WTC11 (cell line): ENCODE results near the gene RBM43. TPM values are rescaled to one million over a fixed set of nuclear protein-coding genes. Genes with fewer than 3 reads are reported as not detected.

Source experiments
- ATAC-seq: fragments of 200-7000 bp; cut with Tn5 transposase; 2 replicates; pipeline ENCODE4 v1.10.0; 2021; ENCODE audit warnings: mild to moderate bottlenecking, moderate library complexity
- CTCF ChIA-PET: fragments of 300-600 bp; sonication (Branson Sonifier 250); formaldehyde crosslinking; loops from one replicate; lab custom pipeline; 2021; ENCODE audit warnings: antibody characterized with exemption; lab: Charles Lee
- POLR2A ChIA-PET: fragments of 350-600 bp; sonication (Branson Sonifier 250); formaldehyde crosslinking; loops from one replicate; lab custom pipeline; 2021; ENCODE audit warnings: antibody characterized with exemption; lab: Charles Lee
- DNase-seq: peaks from one replicate; pipeline ENCODE4 v3.0.0; 2021; ENCODE audit warnings: low spot score
- H3K27ac Mint-ChIP-seq: 2 replicates; pipeline ENCODE4 v1.8.0; 2021; ENCODE audit warnings: mixed read lengths
- H3K27me3 Mint-ChIP-seq: 2 replicates; pipeline ENCODE4 v1.8.0; 2021; ENCODE audit warnings: low read depth, mild to moderate bottlenecking, moderate library complexity, mixed read lengths
- H3K36me3 Mint-ChIP-seq: 2 replicates; pipeline ENCODE4 v1.8.0; 2021; ENCODE audit warnings: mixed read lengths
- H3K4me1 Mint-ChIP-seq: 2 replicates; pipeline ENCODE4 v1.8.0; 2022; ENCODE audit warnings: mixed read lengths
- H3K4me3 Mint-ChIP-seq: 2 replicates; pipeline ENCODE4 v1.8.0; 2021; ENCODE audit warnings: mild to moderate bottlenecking, moderate library complexity, mixed read lengths
- H3K9me3 Mint-ChIP-seq: 2 replicates; pipeline ENCODE4 v1.8.0; 2021; ENCODE audit warnings: mixed read lengths
- ARID4B ChIP-seq: sonication (generic); formaldehyde crosslinking; IDR thresholded peaks from 2 replicates; pipeline ENCODE4 v1.8.0; 2023; ENCODE audit warnings: missing genetic modification reagents, mild to moderate bottlenecking, borderline replicate concordance
- CREB1 ChIP-seq: sonication (generic); formaldehyde crosslinking; IDR thresholded peaks from 2 replicates; pipeline ENCODE4 v1.8.0; 2023; ENCODE audit warnings: mild to moderate bottlenecking, missing genetic modification reagents
- E2F5 ChIP-seq: sonication (generic); formaldehyde crosslinking; IDR thresholded peaks from 2 replicates; pipeline ENCODE4 v1.8.1; 2022; ENCODE audit warnings: mild to moderate bottlenecking, moderate library complexity, missing genetic modification reagents
- ELF4 ChIP-seq: sonication (generic); formaldehyde crosslinking; IDR thresholded peaks from 2 replicates; pipeline ENCODE4 v1.8.1; 2022; ENCODE audit warnings: low read depth, mild to moderate bottlenecking, moderate library complexity, missing genetic modification reagents
- FOXP4 ChIP-seq: sonication (generic); formaldehyde crosslinking; IDR thresholded peaks from 2 replicates; pipeline ENCODE4 v1.8.0; 2022; ENCODE audit warnings: mild to moderate bottlenecking, missing genetic modification reagents
- GABPB1 ChIP-seq: sonication (generic); formaldehyde crosslinking; IDR thresholded peaks from 2 replicates; pipeline ENCODE4 v1.8.1; 2023; ENCODE audit warnings: mild to moderate bottlenecking, missing genetic modification reagents
- JAZF1 ChIP-seq: fragments of 250-450 bp; sonication (Bioruptor Pico); IDR thresholded peaks from 2 replicates; pipeline ENCODE4 v1.9.0; 2021; ENCODE audit warnings: moderate library complexity, mild to moderate bottlenecking, inconsistent platforms
- MXD4 ChIP-seq: fragments of 250-450 bp; sonication (Bioruptor Pico); IDR thresholded peaks from 2 replicates; pipeline ENCODE4 v1.8.0; 2021; ENCODE audit warnings: mild to moderate bottlenecking, moderate library complexity, borderline replicate concordance
- RORB ChIP-seq: fragments of 250-450 bp; sonication (Bioruptor Pico); IDR thresholded peaks from 2 replicates; pipeline ENCODE4 v1.9.0; 2021; ENCODE audit warnings: mild to moderate bottlenecking
- SMAD3 ChIP-seq: sonication (generic); formaldehyde crosslinking; IDR thresholded peaks from 2 replicates; pipeline ENCODE4 v1.8.0; 2022; ENCODE audit warnings: missing genetic modification reagents, mild to moderate bottlenecking, borderline replicate concordance
- STAT6 ChIP-seq: sonication (generic); formaldehyde crosslinking; conservative IDR thresholded peaks from 2 replicates; pipeline ENCODE4 v1.8.1; 2023; ENCODE audit warnings: mild to moderate bottlenecking, low read depth, missing genetic modification reagents, moderate library complexity
- USF2 ChIP-seq: sonication (generic); formaldehyde crosslinking; IDR thresholded peaks from 2 replicates; pipeline ENCODE4 v1.8.1; 2023; ENCODE audit warnings: mild to moderate bottlenecking, missing genetic modification reagents, moderate library complexity
- ZNF121 ChIP-seq: sonication (generic); formaldehyde crosslinking; IDR thresholded peaks from 2 replicates; pipeline ENCODE4 v1.8.0; 2023; ENCODE audit warnings: missing genetic modification reagents
- ZNF232 ChIP-seq: sonication (generic); formaldehyde crosslinking; IDR thresholded peaks from 2 replicates; pipeline ENCODE4 v1.8.0; 2022; ENCODE audit warnings: mild to moderate bottlenecking, missing genetic modification reagents
- ZNF317 ChIP-seq: sonication (generic); formaldehyde crosslinking; IDR thresholded peaks from 2 replicates; pipeline ENCODE4 v1.8.1; 2023; ENCODE audit warnings: low read depth, mild to moderate bottlenecking, moderate library complexity, missing genetic modification reagents, borderline replicate concordance
- ZNF671 ChIP-seq: fragments of 250-450 bp; sonication (Bioruptor Pico); IDR thresholded peaks from 2 replicates; pipeline ENCODE4 v1.8.0; 2021; ENCODE audit warnings: mild to moderate bottlenecking
- total RNA-seq: library from RNA; stranded (reverse); gene quantifications from 3 replicates; pipeline ENCODE4 v1.2.3, GENCODE V29; 2021

The RBM43 gene
- total RNA-seq, 1 experiment from 2014 or later: 2.8 TPM

- Mint-ChIP-seq H3K27ac (peak overlapping the region; percentile 71), H3K4me3 (peak overlapping the region; percentile 66), H3K36me3 (no peaks in the 10 kb centered on the region), H3K4me1 (peaks cover 16% of the 10 kb centered on the region), H3K9me3 (peaks cover 5% of the 10 kb centered on the region; the same call in 1 of the 2 replicates), H3K27me3 (peaks cover 6% of the 10 kb centered on the region)
- ChIA-PET POLR2A (interaction anchor here (0.6 to 0.9 kb wide), 2 partner anchors 86 to 783 kb away, joined by 4 to 5 read pairs; no protein-coding TSS in a partner anchor), CTCF (no interaction called here)
- TF ChIP-seq FOXP4 (CRISPR knock-in tag) (no peak), ZNF317 (CRISPR knock-in tag) (no peak), CREB1 (CRISPR knock-in tag) (no peak), GABPB1 (CRISPR knock-in tag) (no peak), STAT6 (CRISPR knock-in tag) (no peak), ZNF121 (peak; percentile 29; the same call in 1 of the 2 replicates), ARID4B (CRISPR knock-in tag) (no peak)
- ATAC-seq (no peak), DNase-seq (no peak)
Observed at GRCh38 chr2:151289972-151290866, 28.6 kb upstream of the RBM43 start.

GRCh38 chr2:151287513-151288250, 26.0 kb upstream of the RBM43 start:
- DNase-seq (no peak), ATAC-seq (no peak)
- H3K27me3 Mint-ChIP-seq: peaks cover 6% of the 10 kb centered on the region
- TF ChIP-seq RORB (CRISPR knock-in tag): no peak
- no peak for TF ChIP-seq E2F5 (CRISPR knock-in tag)
- TF ChIP-seq USF2: no peak
- TF ChIP-seq MXD4 (CRISPR knock-in tag): no peak
- TF ChIP-seq ZNF671 (CRISPR knock-in tag): no peak
- no peak for TF ChIP-seq ELF4 (CRISPR knock-in tag)
- TF ChIP-seq ZNF232 (CRISPR knock-in tag): no peak
- no peak for TF ChIP-seq SMAD3 (CRISPR knock-in tag)
- TF ChIP-seq JAZF1 (CRISPR knock-in tag): no peak
- H3K27ac Mint-ChIP-seq: no peak overlapping the region; the same call in 1 of the 2 replicates
- peak overlapping the region; percentile 42 for H3K4me3 Mint-ChIP-seq
- H3K9me3 Mint-ChIP-seq: peaks cover 8% of the 10 kb centered on the region; the same call in 1 of the 2 replicates
- no peaks in the 10 kb centered on the region for H3K36me3 Mint-ChIP-seq
- H3K4me1 Mint-ChIP-seq: peaks cover 16% of the 10 kb centered on the region
- CTCF ChIA-PET: no interaction called here
- POLR2A ChIA-PET: no interaction called here
